Naive B cell (primary cell): ENCODE results near the gene CCR1. TPM values are rescaled to one million over a fixed set of nuclear protein-coding genes. Genes with fewer than 3 reads are reported as not detected.
"Not testable (repeated sequence)": the region's sequence is repeated elsewhere in the genome, so short reads cannot be mapped to it uniquely, and the experiment has no call there.

Source experiments
- ATAC-seq, 2 donors: fragments of 150-1000 bp; cut with Tn5 transposase; 2 replicates each; pipeline ENCODE4 v1.10.0; 2021; ENCODE audit warnings: low read depth in 2 of 2, mild to moderate bottlenecking in 2 of 2, moderate library complexity in 2 of 2
- DNase-seq: peaks from one replicate; pipeline ENCODE4 v3.0.0; 2022
- H3K27ac Mint-ChIP-seq, 6 donors: one replicate each; pipeline ENCODE4 v1.8.0; 2020 to 2022; ENCODE audit warnings: mild to moderate bottlenecking in 6 of 6, mixed read lengths in 6 of 6, moderate library complexity in 5 of 6, inconsistent platforms in 2 of 6
- H3K27me3 Mint-ChIP-seq, 3 donors: one replicate each; pipeline ENCODE4 v1.8.0; 2021 to 2022; ENCODE audit warnings: mixed read lengths in 3 of 3, mild to moderate bottlenecking in 1 of 3
- H3K36me3 Mint-ChIP-seq, 2 donors: one replicate each; pipeline ENCODE4 v1.8.0; 2020 to 2022; ENCODE audit warnings: mixed read lengths in 2 of 2, inconsistent platforms in 1 of 2, mild to moderate bottlenecking in 1 of 2
- H3K4me1 Mint-ChIP-seq, 3 donors: one replicate each; pipeline ENCODE4 v1.8.0; 2020 to 2022; ENCODE audit warnings: mixed read lengths in 3 of 3, inconsistent platforms in 1 of 3, mild to moderate bottlenecking in 1 of 3, moderate library complexity in 1 of 3
- H3K4me3 Mint-ChIP-seq, 8 donors: one replicate each; pipeline ENCODE4 v1.8.0; 2020 to 2022; ENCODE audit warnings: mild to moderate bottlenecking in 8 of 8, mixed read lengths in 8 of 8, moderate library complexity in 8 of 8, inconsistent platforms in 2 of 8
- H3K9me3 Mint-ChIP-seq, 7 donors: one replicate each; pipeline ENCODE4 v1.8.0; 2020 to 2022; ENCODE audit warnings: mixed read lengths in 7 of 7, mild to moderate bottlenecking in 5 of 7, inconsistent platforms in 2 of 7, moderate library complexity in 1 of 7
- polyA plus RNA-seq, 6 donors: library from polyadenylated mRNA; unstranded; fragments of 300-500 nt; fragmentation: Illumina TruSeq; gene quantifications; one replicate each; pipeline ENCODE4 v1.2.3, GENCODE V29; 2021; ENCODE audit warnings: low read depth in 6 of 6

The CCR1 gene
- polyA plus RNA-seq, 6 donors from 2014 or later: 0.09 to 0.93 (median 0.35) TPM

- peak overlapping the region in 7 of 8 donors; percentile 41 to 76 (median 63) for H3K4me3 Mint-ChIP-seq
- peaks cover 38 to 56% (median 56%) of the 10 kb centered on the region in 3 donors for H3K4me1 Mint-ChIP-seq
- peaks cover 0 to 4% (median 0%) of the 10 kb centered on the region in 7 donors for H3K9me3 Mint-ChIP-seq
- no peak for DNase-seq
- peaks cover 0 to 6% of the 10 kb centered on the region in 2 donors for H3K36me3 Mint-ChIP-seq
- no peaks in the 10 kb centered on the region for H3K27me3 Mint-ChIP-seq
- peak overlapping the region in 5 of 6 donors; percentile 65 to 90 (median 74) for H3K27ac Mint-ChIP-seq
- ATAC-seq: no peak
Measured at GRCh38 chr3:46187341-46187700, 20.8 kb downstream of the CCR1 start.

GRCh38 chr3:46186471-46187340, 21.4 kb downstream of the CCR1 start:
- peak overlapping the region; percentile 44 to 90 (median 70) for H3K27ac Mint-ChIP-seq

GRCh38 chr3:46184469-46184868, 23.6 kb downstream of the CCR1 start:
- H3K4me1 Mint-ChIP-seq: peaks cover 36 to 49% (median 43%) of the 10 kb centered on the region in 3 donors
- H3K4me3 Mint-ChIP-seq: peak overlapping the region in 1 of 8 donors; percentile 35
- peaks cover 0 to 4% (median 0%) of the 10 kb centered on the region in 7 donors for H3K9me3 Mint-ChIP-seq
- H3K36me3 Mint-ChIP-seq: peaks cover 0 to 7% of the 10 kb centered on the region in 2 donors
- no peak for ATAC-seq
- no peaks in the 10 kb centered on the region for H3K27me3 Mint-ChIP-seq
- peak overlapping the region in 2 of 6 donors; percentile 12 to 39 for H3K27ac Mint-ChIP-seq
- DNase-seq: no peak

More at GRCh38 chr3:46186471-46187340, 21.4 kb downstream of the CCR1 start:
- ATAC-seq (peak; percentile 88), DNase-seq (peak; percentile 82)
- Mint-ChIP-seq H3K27me3 (no peaks in the 10 kb centered on the region), H3K4me3 (peak overlapping the region; percentile 16 to 76 (median 59)), H3K4me1 (peaks cover 38 to 53% (median 52%) of the 10 kb centered on the region in 3 donors), H3K9me3 (peaks cover 0 to 4% (median 0%) of the 10 kb centered on the region in 7 donors), H3K36me3 (peaks cover 0 to 7% of the 10 kb centered on the region in 2 donors)

GRCh38 chr3:46183330-46183729, 24.8 kb downstream of the CCR1 start:
- H3K4me3 Mint-ChIP-seq: peak overlapping the region in 2 of 8 donors; percentile 50 to 57
- ATAC-seq (no peak), DNase-seq (no peak)
- H3K27me3 Mint-ChIP-seq: no peaks in the 10 kb centered on the region
- peaks cover 35 to 49% (median 42%) of the 10 kb centered on the region in 3 donors for H3K4me1 Mint-ChIP-seq
- H3K36me3 Mint-ChIP-seq: peaks cover 0 to 12% of the 10 kb centered on the region in 2 donors
- H3K9me3 Mint-ChIP-seq: peaks cover 0 to 4% (median 0%) of the 10 kb centered on the region in 7 donors
- no peak overlapping the region for H3K27ac Mint-ChIP-seq

GRCh38 chr3:46168583-46169345, 39.3 kb downstream of the CCR1 start:
- no peak overlapping the region for H3K27ac Mint-ChIP-seq
- H3K4me3 Mint-ChIP-seq: no peak overlapping the region
- H3K27me3 Mint-ChIP-seq: no peaks in the 10 kb centered on the region
- no peaks in the 10 kb centered on the region for H3K36me3 Mint-ChIP-seq
- no peaks in the 10 kb centered on the region for H3K4me1 Mint-ChIP-seq
- DNase-seq (no peak), ATAC-seq (no peak)
- H3K9me3 Mint-ChIP-seq: peaks cover 0 to 49% (median 21%) of the 10 kb centered on the region in 7 donors

- peaks cover 0 to 35% (median 15%) of the 10 kb centered on the region in 7 donors for H3K9me3 Mint-ChIP-seq
- DNase-seq: no peak
- H3K4me1 Mint-ChIP-seq: no peaks in the 10 kb centered on the region
- peak overlapping the region in 1 of 6 donors; percentile 4 for H3K27ac Mint-ChIP-seq
- H3K27me3 Mint-ChIP-seq: no peaks in the 10 kb centered on the region
- ATAC-seq: no peak
- no peaks in the 10 kb centered on the region for H3K36me3 Mint-ChIP-seq
- H3K4me3 Mint-ChIP-seq: no peak overlapping the region
Measured at GRCh38 chr3:46163556-46164041, 44.5 kb downstream of the CCR1 start.

- H3K4me3 Mint-ChIP-seq: no peak overlapping the region
- ATAC-seq: no peak
- no peaks in the 10 kb centered on the region for H3K36me3 Mint-ChIP-seq
- no peaks in the 10 kb centered on the region for H3K4me1 Mint-ChIP-seq
- DNase-seq: no peak
- no peak overlapping the region for H3K27ac Mint-ChIP-seq
- no peaks in the 10 kb centered on the region for H3K27me3 Mint-ChIP-seq
- peaks cover 0 to 30% (median 11%) of the 10 kb centered on the region in 7 donors for H3K9me3 Mint-ChIP-seq
Measured at GRCh38 chr3:46162975-46163555, 45.0 kb downstream of the CCR1 start.

GRCh38 chr3:46157685-46158084, 50.4 kb downstream of the CCR1 start:
- not testable (repeated sequence) for H3K27me3 Mint-ChIP-seq, H3K27ac Mint-ChIP-seq, ATAC-seq, H3K4me3 Mint-ChIP-seq, H3K4me1 Mint-ChIP-seq, H3K36me3 Mint-ChIP-seq, DNase-seq
- H3K9me3 Mint-ChIP-seq: peaks cover 0 to 13% (median 0%) of the 10 kb centered on the region in 7 donors

- Mint-ChIP-seq H3K4me3 (no peak overlapping the region), H3K27me3 (no peaks in the 10 kb centered on the region), H3K27ac (no peak overlapping the region), H3K9me3 (peaks cover 0 to 13% (median 0%) of the 10 kb centered on the region in 7 donors), H3K36me3 (no peaks in the 10 kb centered on the region), H3K4me1 (peaks cover 8 to 9% (median 8%) of the 10 kb centered on the region in 3 donors)
- ATAC-seq (no peak), DNase-seq (no peak)
Measured at GRCh38 chr3:46154311-46154710, 53.8 kb downstream of the CCR1 start.

Other genes with a start within 250 kb of the CCR1 start
- gene FYCO1, start 212.5 kb downstream of the CCR1 start, polyA plus RNA-seq: 1 to 10 TPM in 3 of 6 donors, under 1 TPM in 2, not detected in 1; 0.90 to 5.1 (median 1.2) TPM
- not detected for gene XCR1, start 180.8 kb downstream of the CCR1 start, polyA plus RNA-seq
- under 1 TPM in 2 of 6 donors, not detected in 4; 0.57 to 0.90 TPM for gene CCR3, start 34.1 kb upstream of the CCR1 start, polyA plus RNA-seq
- gene CCR2, start 145.8 kb upstream of the CCR1 start, polyA plus RNA-seq: 1 to 10 TPM in 2 of 6 donors, under 1 TPM in 4; 0.27 to 1.4 (median 0.66) TPM
- gene CCR5, start 162.6 kb upstream of the CCR1 start, polyA plus RNA-seq: under 1 TPM in 1 of 6 donors, not detected in 5; 0.17 TPM
- 1 to 10 TPM in 3 of 6 donors, under 1 TPM in 2, not detected in 1; 0.73 to 1.8 (median 1.2) TPM for gene CCRL2, start 198.9 kb upstream of the CCR1 start, polyA plus RNA-seq